ENCODE data around the gene KCNH5.

- no peak for TF ChIP-seq CTCF (conservative IDR thresholded peaks at IDR 0.05)
- no peak for TF ChIP-seq EZH2 (IDR thresholded peaks at IDR 0.05; ENCODE audit: low read depth)
Measured at GRCh38 chr14:63032641-63033040, 12.6 kb downstream of the KCNH5 start.
